Thyroid gland (tissue), 4 donors: ENCODE measurements around the gene LRCH1. TPM values are rescaled to one million over a fixed set of nuclear protein-coding genes. Genes with fewer than 3 reads are reported as not detected.

Experiments used
- DNase-seq, 2 donors: peaks; one replicate each; pipeline ENCODE4 v3.0.0-alpha.2; 2019
- H3K27ac ChIP-seq, 3 donors: fragments of 200-600 bp; sonication (generic); 1 replicate in 2 of 3; 2 replicates in 1 of 3; pipeline ENCODE4 v1.5.1; 2016 to 2019; ENCODE audit warnings: mild to moderate bottlenecking in 1 of 3, moderate library complexity in 1 of 3
- H3K27me3 ChIP-seq: fragments of 200-600 bp; sonication (generic); one replicate; pipeline ENCODE4 v1.5.1; 2019
- H3K36me3 ChIP-seq, 2 donors: fragments of 200-600 bp; sonication (generic); one replicate each; pipeline ENCODE4 v1.5.1; 2016 to 2019
- H3K4me1 ChIP-seq, 2 donors: fragments of 200-600 bp; sonication (generic); one replicate each; pipeline ENCODE4 v1.5.1; 2017 to 2019
- H3K4me3 ChIP-seq, 3 donors: fragments of 200-600 bp; sonication (generic); replicated peaks in 1 of 3; 1 replicate in 2 of 3; 2 replicates in 1 of 3; pipeline ENCODE4 v1.5.1; 2016; ENCODE audit warnings: mild to moderate bottlenecking in 1 of 3
- H3K9me3 ChIP-seq: fragments of 200-600 bp; sonication (generic); one replicate; pipeline ENCODE4 v1.5.1; 2017
- CTCF ChIP-seq, 6 experiments: fragments of 200-600 bp in 3 of 6; fragments of 450-650 bp in 3 of 6; sonication (generic) in 3 of 6; IDR thresholded peaks; one replicate each; pipeline ENCODE4 v1.5.1; 2016 to 2019; ENCODE audit warnings: antibody characterized with exemption in 6 of 6, mild to moderate bottlenecking in 2 of 6, inconsistent platforms in 1 of 6, moderate library complexity in 1 of 6
- POLR2A ChIP-seq, 2 donors: fragments of 450-650 bp; IDR thresholded peaks; one replicate each; pipeline ENCODE4 v1.6.1; 2017; ENCODE audit warnings: antibody characterized with exemption in 2 of 2, mild to moderate bottlenecking in 2 of 2, moderate library complexity in 1 of 2
- WGBS, 2 donors: methylation state at CpG; one replicate each; pipeline ENCODE4 v1.1.5; 2017; 5-methylcytosine and 5-hydroxymethylcytosine counted together
- intact Hi-C: fragments of 100-400 bp; cut with DNase I; formaldehyde crosslinking; loops from one replicate; pipeline ENCODE4 v1.15.1; 2023
- total RNA-seq, 4 donors: library from RNA; depleted of rRNA; stranded (reverse); fragments of >200 nt; gene quantifications; one replicate each; pipeline ENCODE4 v1.2.3, GENCODE V29; 2016

The LRCH1 gene
- total RNA-seq, 4 donors from 2014 or later, result 13.5 to 19.3 (median 15.9) TPM

- WGBS, 2 donors, result 39 to 41% methylated on average over 22 of the region's 22 CpGs
- Histone ChIP-seq H3K9me3 (no peaks in the 10 kb centered on the region), H3K4me1 (peaks cover 7 to 13% of the 10 kb centered on the region in 2 donors), H3K27me3 (no peaks in the 10 kb centered on the region), H3K36me3 (no peaks in the 10 kb centered on the region), H3K4me3 (peak overlapping the region in 1 of 3 donors; percentile 61), H3K27ac (no peak overlapping the region)
- TF ChIP-seq CTCF (IDR thresholded peaks at IDR 0.05) (peak; percentile 63 to 85 (median 72)), POLR2A (IDR thresholded peaks at IDR 0.05) (no peak)
- peak; percentile 79 to 80 for DNase-seq
- intact Hi-C loops, result loop anchor here (2.0 kb wide), 1 partner anchor 169 kb away; no protein-coding TSS in a partner anchor
Observed at GRCh38 chr13:46551410-46552302, 1.3 kb upstream of the LRCH1 start.

GRCh38 chr13:46552303-46552682 lies 677 bp upstream of the LRCH1 start:
- Histone ChIP-seq H3K9me3 (no peaks in the 10 kb centered on the region), H3K27ac (peak overlapping the region in 1 of 3 donors; percentile 86), H3K36me3 (no peaks in the 10 kb centered on the region), H3K4me3 (peak overlapping the region; percentile 14 to 82 (median 61)), H3K27me3 (no peaks in the 10 kb centered on the region), H3K4me1 (peaks cover 7 to 13% of the 10 kb centered on the region in 2 donors)
- TF ChIP-seq POLR2A (IDR thresholded peaks at IDR 0.05) (no peak), CTCF (IDR thresholded peaks at IDR 0.05) (no peak)
- DNase-seq, result peak in 1 of 2 donors; percentile 20
- intact Hi-C loops, result no loop called here
- 28 to 33% methylated on average over 12 of the region's 12 CpGs for WGBS, 2 donors

GRCh38 chr13:46553521-46553885 lies 533 bp downstream of the LRCH1 start:
- H3K27ac ChIP-seq, result peak overlapping the region; percentile 74 to 92 (median 86)
- H3K36me3 ChIP-seq, result no peaks in the 10 kb centered on the region
- intact Hi-C loops, result no loop called here
- TF ChIP-seq POLR2A (IDR thresholded peaks at IDR 0.05) (no peak), CTCF (IDR thresholded peaks at IDR 0.05) (no peak)
- DNase-seq, result no peak
- H3K9me3 ChIP-seq, result no peaks in the 10 kb centered on the region
- peaks cover 7 to 13% of the 10 kb centered on the region in 2 donors for H3K4me1 ChIP-seq
- H3K27me3 ChIP-seq, result no peaks in the 10 kb centered on the region
- peak overlapping the region; percentile 43 to 82 (median 72) for H3K4me3 ChIP-seq
- 5% methylated on average over 8 of the region's 34 CpGs; no CpG with 5 or more reads in 1 of the 2 donors for WGBS, 2 donors

GRCh38 chr13:46553886-46554858 lies 1.2 kb downstream of the LRCH1 start:
- intact Hi-C loops, result no loop called here
- H3K4me1 ChIP-seq, result peaks cover 7 to 13% of the 10 kb centered on the region in 2 donors

More at GRCh38 chr13:46553886-46554858, 1.2 kb downstream of the LRCH1 start:
- Histone ChIP-seq H3K27me3 (no peaks in the 10 kb centered on the region), H3K4me3 (peak overlapping the region; percentile 43 to 82 (median 72)), H3K9me3 (no peaks in the 10 kb centered on the region), H3K27ac (peak overlapping the region; percentile 74 to 92 (median 86)), H3K36me3 (no peaks in the 10 kb centered on the region)
- TF ChIP-seq CTCF (IDR thresholded peaks at IDR 0.05) (peak in 4 of 6 experiments; percentile 18 to 34 (median 28)), POLR2A (IDR thresholded peaks at IDR 0.05) (peak in 1 of 2 donors; percentile 51)
- peak; percentile 65 to 70 for DNase-seq
- 2 to 3% methylated on average over 20 to 21 of the region's 75 CpGs for WGBS, 2 donors
